H1 (cell line): ENCODE measurements around the gene NTRK2. TPM values are rescaled to one million over a fixed set of nuclear protein-coding genes. Genes with fewer than 3 reads are reported as not detected.

ENCODE experiments used
- BACH1 ChIP-seq: IDR thresholded peaks from 2 replicates; pipeline ENCODE4 v1.6.1; 2012; ENCODE audit warnings: low read length, improper control_type of control experiment
- CREB1 ChIP-seq: IDR thresholded peaks from 2 replicates; pipeline ENCODE4 v1.6.1; 2012; ENCODE audit warnings: inconsistent platforms
- CTBP2 ChIP-seq: IDR thresholded peaks from 2 replicates; pipeline ENCODE4 v1.7.0; 2011; ENCODE audit warnings: borderline replicate concordance, mild to moderate bottlenecking, moderate library complexity, mixed read lengths, low read length; ENCODE audit not compliant: insufficient read depth, insufficient read length
- EP300 ChIP-seq, 2 experiments: IDR thresholded peaks; 1 replicate in 1 of 2; 2 replicates in 1 of 2; pipeline ENCODE4 v1.6.1; 2011 to 2012; ENCODE audit warnings: low read depth in 2 of 2, low read length in 2 of 2, mild to moderate bottlenecking in 2 of 2, borderline replicate concordance in 1 of 2, inconsistent platforms in 1 of 2, moderate library complexity in 1 of 2
- EZH2 ChIP-seq: fragments of 200-600 bp; sonication (generic); IDR thresholded peaks from 2 replicates; pipeline ENCODE4 v1.7.1; 2012; ENCODE audit warnings: low read depth, mild to moderate bottlenecking, moderate library complexity, low read length, inconsistent platforms; ENCODE audit not compliant: severe bottlenecking
- HDAC6 ChIP-seq: IDR thresholded peaks from one replicate; pipeline ENCODE4 v1.7.1; 2012; ENCODE audit warnings: low read depth, mild to moderate bottlenecking, inconsistent platforms, low read length, moderate library complexity
- KDM4A ChIP-seq: IDR thresholded peaks from one replicate; pipeline ENCODE4 v1.7.1; 2012; ENCODE audit warnings: low read depth, mild to moderate bottlenecking, moderate library complexity, low read length, inconsistent platforms; ENCODE audit not compliant: severe bottlenecking
- POU5F1 ChIP-seq: IDR thresholded peaks from 2 replicates; pipeline ENCODE4 v1.6.1; 2011; ENCODE audit warnings: low read depth, mild to moderate bottlenecking, low read length, moderate library complexity
- SIX5 ChIP-seq: IDR thresholded peaks from 2 replicates; pipeline ENCODE4 v1.6.1; 2011; ENCODE audit warnings: mild to moderate bottlenecking, low read depth, low read length
- polyA plus RNA-seq, 7 experiments: library from polyadenylated mRNA; depleted of rRNA in 3 of 7; stranded (reverse) in 5 of 7; unstranded in 2 of 7; fragments of >200 nt in 5 of 7; fragments of 200-250 nt in 2 of 7; gene quantifications; 1 replicate in 5 of 7; 2 replicates in 1 of 7; 4 replicates in 1 of 7; pipeline versions ENCODE4 v1.2.1 to v1.2.3, GENCODE V29; 2011 to 2013; ENCODE audit warnings: missing spikeins in 2 of 7, mixed read lengths in 2 of 7
- total RNA-seq: library from RNA; stranded (reverse); fragmentation: NEBNext Ultra II Directional; extraction: Animal tissue kit (Norgen Biotek cat#: 25700); gene quantifications from 2 replicates; pipeline ENCODE4 v1.2.1, GENCODE V29; 2021

The NTRK2 gene
- total and polyA plus RNA-seq, 2 of the 8 experiments (the other 6 are each of a cell fraction or from before 2014, with no cell fraction given) = 0.03 to 0.04 TPM

DNA sequence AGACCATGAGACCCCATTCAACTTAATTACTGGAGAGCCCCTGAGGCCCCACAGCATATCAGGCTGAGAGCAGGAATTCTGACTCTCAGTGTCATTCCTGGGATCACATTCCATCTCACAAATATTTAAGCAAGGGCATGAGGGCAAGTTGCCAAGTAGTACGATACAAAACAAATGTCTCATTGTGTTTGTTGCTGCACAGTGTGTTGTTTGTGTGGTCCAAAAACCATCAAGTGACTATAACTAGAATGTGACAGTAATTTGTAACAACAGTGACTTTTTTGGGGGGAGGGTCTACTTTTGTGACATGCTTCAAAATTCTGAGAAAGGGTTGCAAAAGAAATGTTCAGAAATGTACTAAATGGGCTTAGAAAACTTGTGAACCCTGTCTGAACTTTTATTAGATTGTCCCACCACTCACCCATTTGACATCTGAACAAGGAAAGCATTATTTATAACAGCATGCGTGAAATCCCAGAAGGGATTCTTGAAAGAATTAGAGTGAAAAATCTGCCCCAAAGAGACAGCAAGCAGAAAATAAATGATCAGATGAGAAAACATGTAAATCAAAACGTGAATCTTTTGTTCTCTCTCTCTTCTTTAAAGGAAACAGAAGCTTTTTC is 347.0 kb downstream of the NTRK2 start (continued):
- TF ChIP-seq CTBP2 (no peak), SIX5 (no peak), EP300 (IDR thresholded peaks at IDR 0.05; ENCODE audit: borderline replicate concordance in 1 of 2, low read depth in 2 of 2, low read length in 2 of 2) (no peak), HDAC6 (no peak), EZH2 (no peak), BACH1 (no peak), CREB1 (no peak), POU5F1 (no peak), KDM4A (no peak)
